IMR-90 (cell line): ENCODE measurements around the gene SNAPC1. TPM values are rescaled to one million over a fixed set of nuclear protein-coding genes. Genes with fewer than 3 reads are reported as not detected.

ENCODE experiments used
- ATAC-seq: fragments of 200-7000 bp; cut with Tn5 transposase; 2 replicates; pipeline ENCODE4 v1.9.1; 2020; ENCODE audit warnings: low read depth, mild to moderate bottlenecking, moderate library complexity
- BruUV-seq: library from RNA; stranded (reverse); fragments of 400-500 nt; replicated peaks from 2 replicates; lab custom pipeline; 2021; lab: Mats Ljungman, UMichigan
- CTCF ChIA-PET: fragments of 300-600 bp; formaldehyde crosslinking; extraction: SDS; loops from one replicate; lab custom pipeline; 2021; ENCODE audit warnings: antibody characterized with exemption; lab: Yijun Ruan, JAX
- POLR2A ChIA-PET: fragments of 300-600 bp; sonication (Branson Sonifier 250); formaldehyde crosslinking; loops from one replicate; lab custom pipeline; 2022; ENCODE audit warnings: antibody characterized with exemption; ENCODE audit not compliant: unreplicated experiment; lab: Charles Lee
- DNase-seq: peaks from one replicate; pipeline ENCODE4 v3.0.0; 2013
- H2AFZ ChIP-seq: replicated peaks from 2 replicates; pipeline ENCODE3; 2013; ENCODE audit warnings: low read length, mild to moderate bottlenecking; ENCODE audit not compliant: poor library complexity
- H2AK5ac ChIP-seq: 2 replicates; pipeline ENCODE4 v1.6.1; 2013; ENCODE audit warnings: low read depth, low read length, inconsistent platforms
- H2AK9ac ChIP-seq: replicated peaks from 2 replicates; pipeline ENCODE3; 2013; ENCODE audit warnings: mild to moderate bottlenecking, low read depth, low read length, moderate library complexity; ENCODE audit not compliant: poor library complexity
- H2BK120ac ChIP-seq: 2 replicates; pipeline ENCODE4 v1.6.1; 2013; ENCODE audit warnings: low read depth, low read length, inconsistent platforms
- H2BK15ac ChIP-seq: 3 replicates; pipeline ENCODE4 v1.6.1; 2013; ENCODE audit warnings: low read depth, low read length, inconsistent platforms
- H2BK20ac ChIP-seq: 2 replicates; pipeline ENCODE4 v1.6.1; 2013; ENCODE audit warnings: low read depth, mild to moderate bottlenecking, inconsistent platforms, low read length, moderate library complexity
- H2BK5ac ChIP-seq: 2 replicates; pipeline ENCODE4 v1.6.1; 2013; ENCODE audit warnings: mild to moderate bottlenecking, low read depth, low read length, inconsistent platforms; ENCODE audit not compliant: poor library complexity, severe bottlenecking
- H3K14ac ChIP-seq: replicated peaks from 2 replicates; pipeline ENCODE4 v1.6.1; 2013; ENCODE audit warnings: low read depth, low read length, inconsistent platforms
- H3K18ac ChIP-seq: 2 replicates; pipeline ENCODE4 v1.6.1; 2013; ENCODE audit warnings: low read depth, low read length, control low read depth
- H3K23ac ChIP-seq: 2 replicates; pipeline ENCODE4 v1.6.1; 2013; ENCODE audit warnings: low read depth, low read length, inconsistent platforms
- H3K27ac ChIP-seq: 2 replicates; pipeline ENCODE4 v1.5.1; 2013; ENCODE audit warnings: mild to moderate bottlenecking, control low read depth, low read length; ENCODE audit not compliant: insufficient read depth
- H3K27me3 ChIP-seq: 2 replicates; pipeline ENCODE4 v1.6.1; 2013; ENCODE audit warnings: low read length; ENCODE audit not compliant: control insufficient read depth, insufficient read depth
- H3K36me3 ChIP-seq: 2 replicates; pipeline ENCODE4 v1.6.1; 2013; ENCODE audit warnings: low read length, mixed read lengths; ENCODE audit not compliant: control insufficient read depth, insufficient read depth
- H3K4ac ChIP-seq: 2 replicates; pipeline ENCODE4 v1.6.1; 2013; ENCODE audit warnings: low read depth, low read length, inconsistent platforms
- H3K4me1 ChIP-seq: 2 replicates; pipeline ENCODE4 v1.6.1; 2013; ENCODE audit warnings: low read length, mixed read lengths; ENCODE audit not compliant: control insufficient read depth, insufficient read depth
- H3K4me2 ChIP-seq: 2 replicates; pipeline ENCODE4 v1.6.1; 2013; ENCODE audit warnings: low read depth, mild to moderate bottlenecking, control low read depth, low read length, moderate library complexity
- H3K4me3 ChIP-seq: 2 replicates; pipeline ENCODE4 v1.5.1; 2013; ENCODE audit warnings: low read depth, mild to moderate bottlenecking, control low read depth, low read length, moderate library complexity; ENCODE audit not compliant: insufficient read depth
- H3K56ac ChIP-seq: 2 replicates; pipeline ENCODE4 v1.6.1; 2013; ENCODE audit warnings: low read length, inconsistent platforms; ENCODE audit not compliant: insufficient read depth; ENCODE audit errors: extremely low read depth
- H3K79me1 ChIP-seq, 2 experiments: 2 replicates each; pipeline ENCODE4 v1.6.1; 2013; ENCODE audit warnings: low read length in 2 of 2, inconsistent platforms in 1 of 2, low read depth in 1 of 2
- H3K9ac ChIP-seq: 2 replicates; pipeline ENCODE4 v1.6.1; 2013; ENCODE audit warnings: low read depth, low read length, control low read depth
- H3K9me1 ChIP-seq: 2 replicates; pipeline ENCODE4 v1.6.1; 2013; ENCODE audit warnings: low read length, inconsistent platforms; ENCODE audit not compliant: insufficient read depth
- H3K9me3 ChIP-seq: 2 replicates; pipeline ENCODE4 v1.6.1; 2013; ENCODE audit warnings: low read length; ENCODE audit not compliant: control insufficient read depth, insufficient read depth
- H4K20me1 ChIP-seq: 2 replicates; pipeline ENCODE4 v1.6.1; 2013; ENCODE audit warnings: low read length, inconsistent platforms; ENCODE audit not compliant: insufficient read depth
- H4K5ac ChIP-seq: 2 replicates; pipeline ENCODE4 v1.6.1; 2013; ENCODE audit warnings: mild to moderate bottlenecking, low read depth, low read length, control low read depth
- H4K8ac ChIP-seq, 2 experiments: 2 replicates each; pipeline ENCODE4 v1.6.1; 2013; ENCODE audit warnings: low read depth in 2 of 2, low read length in 2 of 2, control low read depth in 1 of 2, inconsistent platforms in 1 of 2
- H4K91ac ChIP-seq: 2 replicates; pipeline ENCODE4 v1.6.1; 2013; ENCODE audit warnings: low read depth, low read length, inconsistent platforms; ENCODE audit not compliant: insufficient read depth
- MAFK ChIP-seq: IDR thresholded peaks from 2 replicates; pipeline ENCODE4 v1.6.1; 2012; ENCODE audit warnings: low read depth, low read length, improper control_type of control experiment
- USF2 ChIP-seq: fragments of 150-350 bp; IDR thresholded peaks from 2 replicates; pipeline ENCODE4 v1.6.1; 2017; ENCODE audit warnings: mild to moderate bottlenecking, antibody characterized with exemption, low read length, low read depth
- WGBS, 2 experiments: methylation state at CpG; one replicate each; pipeline versions ENCODE4 v1.1.5 to v1.1.7; 2013; ENCODE audit warnings: missing lambda C conversion rate in 2 of 2; ENCODE audit not compliant: insufficient read length in 1 of 2; ENCODE audit errors: extremely low coverage in 2 of 2; 5-methylcytosine and 5-hydroxymethylcytosine counted together
- dilution Hi-C: fragments of 300-500 bp; cut with HindIII; formaldehyde crosslinking; loops from one replicate; pipeline ENCODE4 v1.14.3; 2018; ENCODE audit warnings: low sequenced_read_pairs; ENCODE audit not compliant: unreplicated experiment
- in situ Hi-C: fragments of 300-500 bp; cut with MboI; formaldehyde crosslinking; loops from 3 replicates; pipeline ENCODE4 v1.14.3; 2019; ENCODE audit warnings: low sequenced_read_pairs, inconsistent platforms, mixed read lengths
- intact Hi-C: fragments of 100-400 bp; cut with micrococcal nuclease; formaldehyde crosslinking; loops from 2 replicates; pipeline ENCODE4 v1.10.0; 2022
- polyA plus RNA-seq, 3 experiments: library from polyadenylated mRNA; depleted of rRNA; stranded (reverse); fragments of >200 nt; gene quantifications; 2 replicates each; pipeline ENCODE4 v1.2.3, GENCODE V29; 2012; ENCODE audit warnings: low replicate concordance in 1 of 3
- total RNA-seq: library from RNA; depleted of rRNA; stranded (reverse); fragments of >200 nt; gene quantifications from 2 replicates; pipeline ENCODE4 v1.2.3, GENCODE V29; 2012

SNAPC1 gene
- total and polyA plus RNA-seq, 2 of the 4 experiments (the other 2 are of a cell fraction) = 7.7 to 9.3 TPM

DNA sequence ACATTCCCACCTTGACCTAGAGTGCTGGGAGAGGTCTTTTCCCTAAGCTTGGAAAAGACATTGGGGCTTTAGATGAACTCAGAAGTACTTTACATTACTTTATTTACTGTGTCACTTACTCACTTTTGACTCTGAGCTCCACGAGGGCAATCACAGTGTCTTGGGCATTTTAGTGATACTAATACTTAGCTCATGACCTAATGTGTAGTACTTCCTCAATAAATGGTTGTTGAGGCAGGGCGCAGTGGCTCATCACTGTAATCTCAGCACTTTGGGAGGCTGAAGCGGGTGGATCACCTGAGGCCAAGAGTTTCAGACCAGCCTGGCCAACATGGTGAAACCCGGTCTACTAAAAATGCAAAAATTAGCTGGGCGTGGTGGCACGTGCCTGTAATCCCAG is 19.8 kb upstream of the SNAPC1 start:
- intact Hi-C loops (no loop called here), dilution Hi-C loops (no loop called here), in situ Hi-C loops (no loop called here)
- Histone ChIP-seq H3K27ac (no peak overlapping the region), H4K20me1 (peaks cover 12% of the 10 kb centered on the region), H4K8ac (no peak overlapping the region), H3K9me3 (no peaks in the 10 kb centered on the region), H4K5ac (no peak overlapping the region), H3K18ac (no peak overlapping the region), H2AK5ac (no peak overlapping the region), H2BK20ac (no peak overlapping the region), H3K79me1 (peaks cover 16 to 33% of the 10 kb centered on the region in 2 experiments), H2AFZ (no peak overlapping the region), H3K9ac (no peak overlapping the region), H3K56ac (no peak overlapping the region), H2BK120ac (no peak overlapping the region), H3K4ac (no peak overlapping the region), H3K36me3 (peaks cover 68% of the 10 kb centered on the region), H3K4me1 (peaks cover 2% of the 10 kb centered on the region), H3K4me3 (no peak overlapping the region), H2BK5ac (no peak overlapping the region), H2AK9ac (no peak overlapping the region), H4K91ac (no peak overlapping the region), H3K9me1 (peaks cover 2% of the 10 kb centered on the region; the same call in 1 of the 2 replicates), H3K23ac (no peak overlapping the region), H3K14ac (no peak overlapping the region), H3K27me3 (no peaks in the 10 kb centered on the region), H3K4me2 (no peak overlapping the region), H2BK15ac (no peak overlapping the region)
- TF ChIP-seq USF2 (no peak), MAFK (no peak)
- ChIA-PET CTCF (interaction anchor here (0.6 to 1.7 kb wide), 2 partner anchors 96 to 193 kb away, joined by 4 to 10 read pairs; no protein-coding TSS in a partner anchor), POLR2A (interaction anchor here (0.5 to 0.7 kb wide), 2 partner anchors 25 to 1981 kb away, joined by 3 read pairs; no protein-coding TSS in a partner anchor)
- WGBS, 2 experiments = 95% methylated on average over 4 of the region's 6 CpGs; no CpG with 5 or more reads in 1 of the 2 experiments
- no TSS peak for BruUV-seq
- no peak for ATAC-seq
- DNase-seq = no peak
